Common myeloid progenitor, CD34-positive (primary cell): Measurements from ENCODE around the gene GADD45A.

ENCODE experiments used
- CTCF ChIA-PET: fragments of 350-600 bp; sonication (Branson Sonifier 250); formaldehyde crosslinking; loops from one replicate; lab custom pipeline; 2021; ENCODE audit warnings: antibody characterized with exemption; lab: Charles Lee
- POLR2A ChIA-PET: fragments of 350-600 bp; sonication (Branson Sonifier 250); formaldehyde crosslinking; loops from one replicate; lab custom pipeline; 2021; ENCODE audit warnings: antibody characterized with exemption; lab: Charles Lee
- DNase-seq, 3 donors: peaks; one replicate each; pipeline versions ENCODE4 v3.0.0 to v3.0.0-alpha.2; 2013
- H3K27ac ChIP-seq, 2 experiments: 1 replicate in 1 of 2; 2 replicates in 1 of 2; pipeline ENCODE4 v1.7.0; 2013; ENCODE audit warnings: inconsistent platforms in 2 of 2, low read length in 2 of 2, mild to moderate bottlenecking in 2 of 2, low read depth in 1 of 2, moderate library complexity in 1 of 2; ENCODE audit not compliant: severe bottlenecking in 2 of 2, insufficient read depth in 1 of 2, poor library complexity in 1 of 2
- H3K27me3 ChIP-seq, 5 experiments: replicated peaks in 2 of 5; 1 replicate in 3 of 5; 2 replicates in 2 of 5; pipeline versions ENCODE4 v1.6.1 to v1.7.0; 2013; ENCODE audit warnings: low read length in 4 of 5, mild to moderate bottlenecking in 2 of 5, moderate library complexity in 2 of 5, inconsistent platforms in 1 of 5; ENCODE audit not compliant: insufficient read depth in 5 of 5, control insufficient read depth in 4 of 5
- H3K36me3 ChIP-seq, 4 experiments: 1 replicate in 2 of 4; 2 replicates in 2 of 4; pipeline versions ENCODE4 v1.6.1 to v1.7.0; 2013; ENCODE audit warnings: low read length in 3 of 4, control low read depth in 1 of 4, mild to moderate bottlenecking in 1 of 4; ENCODE audit not compliant: control insufficient read depth in 4 of 4, insufficient read depth in 4 of 4
- H3K4me1 ChIP-seq, 4 experiments: 1 replicate in 3 of 4; 2 replicates in 1 of 4; pipeline versions ENCODE4 v1.6.1 to v1.7.1; 2013; ENCODE audit warnings: low read length in 3 of 4, mild to moderate bottlenecking in 3 of 4, control low read depth in 1 of 4, inconsistent platforms in 1 of 4, moderate library complexity in 1 of 4; ENCODE audit not compliant: control insufficient read depth in 4 of 4, insufficient read depth in 4 of 4; ENCODE audit errors: control extremely low read depth in 1 of 4
- H3K4me3 ChIP-seq, 7 experiments: 1 replicate in 4 of 7; 2 replicates in 3 of 7; pipeline versions ENCODE4 v1.5.1 to v1.7.0; 2013; ENCODE audit warnings: mild to moderate bottlenecking in 7 of 7, low read length in 6 of 7, moderate library complexity in 6 of 7, inconsistent platforms in 2 of 7, low read depth in 2 of 7, control low read depth in 1 of 7; ENCODE audit not compliant: insufficient read depth in 4 of 7, control insufficient read depth in 1 of 7; ENCODE audit errors: extremely low read depth in 1 of 7
- H3K9me3 ChIP-seq, 5 experiments: 1 replicate in 4 of 5; 2 replicates in 1 of 5; pipeline versions ENCODE4 v1.6.1 to v1.7.1; 2013; ENCODE audit warnings: low read length in 4 of 5, mild to moderate bottlenecking in 2 of 5, inconsistent platforms in 1 of 5, low read depth in 1 of 5, moderate library complexity in 1 of 5; ENCODE audit not compliant: control insufficient read depth in 4 of 5, insufficient read depth in 2 of 5; ENCODE audit errors: control extremely low read depth in 1 of 5
- WGBS: methylation state at CpG from one replicate; pipeline ENCODE4 v1.1.5; 2013; ENCODE audit not compliant: insufficient coverage; 5-methylcytosine and 5-hydroxymethylcytosine counted together

The GADD45A gene

DNA sequence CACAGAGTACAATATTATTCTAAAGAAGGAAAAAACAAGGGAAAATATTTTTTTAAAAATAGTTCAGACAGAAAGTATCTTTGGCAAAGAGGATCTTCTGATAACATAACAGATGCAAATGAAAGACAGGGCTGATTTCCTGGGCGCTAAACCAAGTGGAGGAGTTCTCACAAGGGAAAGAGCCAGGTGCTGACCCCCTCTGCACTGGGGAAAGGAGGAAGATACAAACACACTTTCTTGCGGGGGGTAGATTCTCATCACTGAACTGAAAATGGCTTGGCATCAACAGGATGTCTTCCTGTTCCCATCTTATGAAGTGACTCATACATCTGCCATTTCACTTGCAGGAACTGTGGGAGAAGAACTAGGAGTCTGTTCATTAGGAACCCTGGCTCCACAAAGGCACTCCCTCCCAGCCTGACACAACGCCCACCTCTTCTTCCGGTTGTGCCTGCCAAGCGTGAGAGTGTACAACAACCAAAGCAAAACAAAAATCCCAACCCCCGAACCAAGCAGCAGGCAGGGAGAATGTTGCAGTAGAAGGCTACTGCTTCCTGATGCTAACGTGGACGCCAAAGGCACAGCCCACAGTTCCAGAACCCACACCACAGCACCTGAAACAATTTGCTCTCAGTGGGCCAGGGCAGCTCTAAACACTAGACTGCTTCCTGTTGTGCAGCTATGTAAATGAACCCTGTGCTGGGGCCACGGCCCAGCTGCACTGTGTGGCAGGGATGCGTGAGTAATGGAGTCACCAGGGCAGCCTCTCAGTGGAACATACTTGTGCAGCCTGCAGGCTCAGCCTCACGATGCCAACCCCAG, 51.0 kb downstream of the GADD45A start:
- no peaks in the 10 kb centered on the region for H3K9me3 ChIP-seq
- peak overlapping the region in 1 of 2 experiments; percentile 4 for H3K27ac ChIP-seq
- WGBS = 39% methylated on average over 7 of the region's 11 CpGs
- H3K36me3 ChIP-seq = no peaks in the 10 kb centered on the region
- peaks cover 9 to 68% (median 45%) of the 10 kb centered on the region in 4 experiments for H3K4me1 ChIP-seq
- peak overlapping the region in 4 of 7 experiments; percentile 19 to 58 (median 24) for H3K4me3 ChIP-seq
- peak in 2 of 3 donors; percentile 51 to 67 for DNase-seq
- ChIA-PET CTCF (interaction anchor here (2.6 kb wide), 1 partner anchor 11 kb away, joined by 10 read pairs; no protein-coding TSS in a partner anchor), POLR2A (interaction anchor here (0.6 to 0.7 kb wide), 2 partner anchors 9 to 197 kb away, joined by 4 read pairs; no protein-coding TSS in a partner anchor)
- H3K27me3 ChIP-seq = no peaks in the 10 kb centered on the region

DNA sequence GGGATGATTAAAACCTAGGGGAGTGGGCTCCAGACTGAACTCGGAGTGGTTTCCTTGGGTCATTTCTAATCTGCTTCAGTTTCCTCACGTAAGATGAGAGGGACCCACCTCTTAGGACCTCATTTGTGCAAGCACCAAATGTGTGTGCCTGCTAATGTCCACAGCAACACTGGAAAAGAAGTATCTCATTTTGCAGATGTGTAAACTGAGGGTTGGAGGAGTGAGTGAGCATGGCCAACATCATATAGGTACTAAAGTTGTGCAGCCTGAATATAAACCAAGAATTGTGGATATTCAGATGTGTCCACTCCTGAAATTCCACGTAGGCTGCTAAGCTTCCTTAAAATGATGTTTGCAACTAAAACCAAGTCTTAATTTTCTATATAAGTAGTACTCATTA, 51.7 kb downstream of the GADD45A start:
- Histone ChIP-seq H3K27ac (peak overlapping the region in 1 of 2 experiments; percentile 4), H3K27me3 (no peaks in the 10 kb centered on the region), H3K4me3 (peak overlapping the region in 2 of 7 experiments; percentile 19 to 58), H3K4me1 (peaks cover 10 to 71% (median 49%) of the 10 kb centered on the region in 4 experiments), H3K9me3 (no peaks in the 10 kb centered on the region), H3K36me3 (no peaks in the 10 kb centered on the region)
- ChIA-PET POLR2A (no interaction called here), CTCF (interaction anchor here (1.1 to 2.6 kb wide), 3 partner anchors 10 to 204 kb away, joined by 3 to 10 read pairs (median 4); no protein-coding TSS in a partner anchor)
- WGBS = 100% methylated on average over 2 of the region's 3 CpGs
- no peak for DNase-seq

DNA sequence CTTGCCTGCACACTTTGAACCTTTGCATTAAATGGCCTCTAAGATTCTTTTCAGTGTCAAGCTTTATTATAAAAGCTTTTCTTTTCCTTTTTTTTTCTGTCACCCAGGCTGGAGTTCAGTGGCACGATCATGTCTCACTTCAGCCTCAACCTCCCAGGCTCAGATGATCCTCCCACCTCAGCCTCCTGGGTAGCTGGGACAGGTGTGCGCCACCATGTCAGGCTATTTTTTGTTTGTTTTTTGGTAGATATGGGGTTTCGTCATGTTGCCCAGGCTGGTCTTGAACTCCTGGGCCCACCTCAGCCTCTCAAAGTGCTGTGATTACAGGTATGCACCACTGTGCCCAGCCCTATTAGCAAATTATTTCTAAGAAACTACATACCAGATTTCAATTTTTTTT, 52.9 kb downstream of the GADD45A start:
- Histone ChIP-seq H3K27ac (no peak overlapping the region), H3K9me3 (no peaks in the 10 kb centered on the region), H3K27me3 (no peaks in the 10 kb centered on the region), H3K4me3 (no peak overlapping the region), H3K4me1 (peaks cover 10 to 64% (median 42%) of the 10 kb centered on the region in 4 experiments), H3K36me3 (no peaks in the 10 kb centered on the region)
- DNase-seq = no peak
- WGBS = 100% methylated on average over 1 of the region's 3 CpGs
- CTCF ChIA-PET = interaction anchor here (0.6 to 2.7 kb wide), 9 partner anchors 9 to 237 kb away, joined by 3 to 13 read pairs (median 4); no protein-coding TSS in a partner anchor
- POLR2A ChIA-PET = no interaction called here
